ENCODE data around the gene ZHX3.

ZHX3 gene

DNA sequence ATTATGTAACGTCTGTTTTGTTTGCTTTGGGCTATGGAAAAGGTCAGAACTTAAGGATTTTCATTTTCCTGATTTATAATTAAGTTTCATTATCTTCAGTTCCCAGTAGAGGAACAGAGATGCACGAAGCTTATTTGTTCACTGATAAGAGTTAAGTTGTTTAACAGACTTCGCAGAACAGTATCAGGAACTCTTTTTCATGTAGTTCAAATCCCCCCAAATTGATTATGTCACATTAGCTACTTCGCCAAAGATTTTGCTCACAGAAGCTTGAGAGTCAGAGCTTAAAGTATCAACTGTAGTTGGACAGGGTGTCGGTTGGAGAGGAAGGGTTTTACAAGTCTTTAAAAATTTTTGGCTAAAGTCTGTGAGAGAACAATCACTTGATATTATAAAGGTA is 43.4 kb downstream of the ZHX3 start:
- no peaks in the 10 kb centered on the region for H3K4me1 ChIP-seq (ENCODE audit: control insufficient read depth in 1 of 2, insufficient read depth in 1 of 2, low read depth in 1 of 2, low read length in 1 of 2)
- H3K27me3 ChIP-seq: no peaks in the 10 kb centered on the region
- no peaks in the 10 kb centered on the region for H3K36me3 ChIP-seq
- TF ChIP-seq, protein P1, sequence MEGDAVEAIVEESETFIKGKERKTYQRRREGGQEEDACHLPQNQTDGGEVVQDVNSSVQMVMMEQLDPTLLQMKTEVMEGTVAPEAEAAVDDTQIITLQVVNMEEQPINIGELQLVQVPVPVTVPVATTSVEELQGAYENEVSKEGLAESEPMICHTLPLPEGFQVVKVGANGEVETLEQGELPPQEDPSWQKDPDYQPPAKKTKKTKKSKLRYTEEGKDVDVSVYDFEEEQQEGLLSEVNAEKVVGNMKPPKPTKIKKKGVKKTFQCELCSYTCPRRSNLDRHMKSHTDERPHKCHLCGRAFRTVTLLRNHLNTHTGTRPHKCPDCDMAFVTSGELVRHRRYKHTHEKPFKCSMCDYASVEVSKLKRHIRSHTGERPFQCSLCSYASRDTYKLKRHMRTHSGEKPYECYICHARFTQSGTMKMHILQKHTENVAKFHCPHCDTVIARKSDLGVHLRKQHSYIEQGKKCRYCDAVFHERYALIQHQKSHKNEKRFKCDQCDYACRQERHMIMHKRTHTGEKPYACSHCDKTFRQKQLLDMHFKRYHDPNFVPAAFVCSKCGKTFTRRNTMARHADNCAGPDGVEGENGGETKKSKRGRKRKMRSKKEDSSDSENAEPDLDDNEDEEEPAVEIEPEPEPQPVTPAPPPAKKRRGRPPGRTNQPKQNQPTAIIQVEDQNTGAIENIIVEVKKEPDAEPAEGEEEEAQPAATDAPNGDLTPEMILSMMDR (IDR thresholded peaks at IDR 0.05): no peak
- H3K4me3 ChIP-seq (ENCODE audit: low read depth in 1 of 2, low read length in 1 of 2): no peak overlapping the region
- H3K9me3 ChIP-seq: no peaks in the 10 kb centered on the region
- no peak overlapping the region for H3K27ac ChIP-seq

DNA sequence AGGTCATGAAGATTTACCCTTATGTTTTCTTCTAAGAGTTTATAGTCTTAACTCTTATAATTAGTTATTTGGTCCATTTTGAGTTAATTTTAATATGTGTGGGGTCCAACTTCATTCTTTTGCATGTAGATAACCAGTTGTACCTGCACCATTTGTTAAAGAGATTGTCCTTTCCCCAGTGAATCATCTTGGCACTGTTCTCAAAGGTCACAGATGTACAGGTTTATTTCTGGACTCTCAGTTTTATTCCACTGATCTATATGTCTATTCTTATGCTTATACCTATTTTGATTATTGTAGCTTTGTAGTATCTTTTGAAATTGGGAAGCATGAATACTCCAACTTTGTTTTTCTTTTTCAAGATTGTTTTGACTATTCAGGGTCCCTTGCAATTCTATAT is 44.1 kb downstream of the ZHX3 start:
- H3K9me3 ChIP-seq: no peaks in the 10 kb centered on the region
- H3K36me3 ChIP-seq: no peaks in the 10 kb centered on the region
- H3K27ac ChIP-seq: no peak overlapping the region
- TF ChIP-seq, protein P1 (IDR thresholded peaks at IDR 0.05): no peak
- H3K4me1 ChIP-seq (ENCODE audit: control insufficient read depth in 1 of 2, insufficient read depth in 1 of 2, low read depth in 1 of 2, low read length in 1 of 2): no peaks in the 10 kb centered on the region
- no peaks in the 10 kb centered on the region for H3K27me3 ChIP-seq
- H3K4me3 ChIP-seq (ENCODE audit: low read depth in 1 of 2, low read length in 1 of 2): no peak overlapping the region

DNA sequence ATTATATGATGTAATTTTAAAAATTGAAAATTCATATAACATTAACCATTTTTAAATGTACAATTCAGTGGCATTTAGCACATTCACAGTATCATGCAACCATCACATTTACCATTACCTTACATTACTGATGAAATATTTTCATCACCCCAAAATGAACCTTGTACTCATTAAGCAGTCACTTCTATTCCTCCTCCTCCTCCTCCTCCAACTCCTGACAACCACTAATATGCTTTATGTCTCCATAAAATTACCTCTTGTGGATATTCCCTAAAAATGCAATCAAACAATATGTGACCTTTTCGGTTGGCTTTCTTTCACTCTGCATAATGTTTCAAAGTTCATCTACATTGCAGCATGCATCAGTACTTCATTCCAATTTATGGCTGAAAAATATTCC is 45.2 kb downstream of the ZHX3 start:
- H3K4me3 ChIP-seq (ENCODE audit: low read depth in 1 of 2, low read length in 1 of 2): no peak overlapping the region
- H3K9me3 ChIP-seq: no peaks in the 10 kb centered on the region
- no peaks in the 10 kb centered on the region for H3K36me3 ChIP-seq
- H3K27me3 ChIP-seq: no peaks in the 10 kb centered on the region
- TF ChIP-seq, protein P1 (IDR thresholded peaks at IDR 0.05): no peak
- H3K4me1 ChIP-seq (ENCODE audit: control insufficient read depth in 1 of 2, insufficient read depth in 1 of 2, low read depth in 1 of 2, low read length in 1 of 2): no peaks in the 10 kb centered on the region
- no peak overlapping the region for H3K27ac ChIP-seq

DNA sequence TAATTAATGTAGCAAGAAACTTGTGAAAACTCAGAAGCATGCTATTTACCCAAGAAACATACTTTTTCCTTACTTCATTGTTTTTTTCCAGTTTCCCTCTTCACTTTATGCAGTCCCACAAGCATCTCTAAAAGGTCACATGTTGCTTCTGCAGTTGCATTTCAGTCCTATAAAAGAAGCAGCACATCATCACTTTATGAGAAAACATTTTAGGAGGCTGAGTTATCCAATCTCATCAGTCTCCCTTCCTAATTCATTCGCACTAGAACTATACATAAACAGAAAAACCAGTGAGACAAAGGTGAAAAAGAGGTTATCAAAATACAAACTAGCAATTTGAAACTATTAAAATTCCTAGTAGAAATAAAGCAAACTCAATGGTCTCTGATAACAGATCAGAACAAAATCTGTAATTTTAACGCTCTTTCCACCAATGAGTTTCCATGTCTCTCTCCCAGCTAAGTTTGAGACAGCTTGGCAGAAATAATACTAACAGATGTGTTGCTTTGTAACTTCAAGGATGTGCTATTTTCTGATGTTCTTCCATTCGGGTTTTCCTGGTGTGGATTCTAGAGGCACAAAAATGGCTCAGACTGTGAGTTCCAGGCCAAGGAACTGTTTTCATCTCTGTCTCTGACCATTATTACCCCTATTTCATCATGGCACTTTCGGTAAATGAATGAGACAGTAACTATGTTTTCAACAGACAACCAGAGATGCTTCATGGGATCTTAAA is 48.4 kb downstream of the ZHX3 start:
- no peaks in the 10 kb centered on the region for H3K4me1 ChIP-seq (ENCODE audit: control insufficient read depth in 1 of 2, insufficient read depth in 1 of 2, low read depth in 1 of 2, low read length in 1 of 2)
- no peaks in the 10 kb centered on the region for H3K36me3 ChIP-seq
- H3K27ac ChIP-seq: no peak overlapping the region
- H3K9me3 ChIP-seq: no peaks in the 10 kb centered on the region
- no peaks in the 10 kb centered on the region for H3K27me3 ChIP-seq
- H3K4me3 ChIP-seq (ENCODE audit: low read depth in 1 of 2, low read length in 1 of 2): no peak overlapping the region
- TF ChIP-seq, protein P1 (IDR thresholded peaks at IDR 0.05): no peak

DNA sequence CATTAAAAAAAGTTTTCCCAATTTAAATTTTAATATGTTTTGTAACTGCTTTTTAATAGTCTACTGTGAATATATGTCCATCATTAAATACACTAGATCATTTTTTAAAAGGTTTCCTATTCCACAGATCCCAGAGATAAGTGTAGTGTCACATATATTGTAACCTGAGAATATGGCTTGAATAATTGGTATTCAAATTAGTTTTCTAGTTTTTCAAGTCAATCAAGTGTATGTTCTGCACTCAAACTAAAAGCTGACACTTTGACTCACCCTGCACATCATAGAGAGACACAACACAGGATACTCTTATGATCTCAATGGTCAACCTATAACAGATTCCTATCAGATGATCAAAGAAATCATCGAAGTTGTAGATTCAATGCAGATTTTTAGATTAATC is 49.1 kb downstream of the ZHX3 start:
- H3K4me3 ChIP-seq (ENCODE audit: low read depth in 1 of 2, low read length in 1 of 2): no peak overlapping the region

More for the DNA sequence above, 49.1 kb downstream of the ZHX3 start:
- Histone ChIP-seq H3K9me3 (no peaks in the 10 kb centered on the region), H3K27me3 (no peaks in the 10 kb centered on the region), H3K4me1 (ENCODE audit: control insufficient read depth in 1 of 2, insufficient read depth in 1 of 2, low read depth in 1 of 2, low read length in 1 of 2) (no peaks in the 10 kb centered on the region), H3K36me3 (no peaks in the 10 kb centered on the region), H3K27ac (no peak overlapping the region)
- TF ChIP-seq, protein P1 (IDR thresholded peaks at IDR 0.05): no peak

All from neutrophil (primary cell).